ENCODE data around the gene CLASP1.
A peak's percentile ranks its signal among the peaks of the same experiment; 100 is the strongest.
"Not testable (repeated sequence)": the region's sequence is repeated elsewhere in the genome, so short reads cannot be mapped to it uniquely, and the experiment has no call there.

CLASP1 gene

DNA sequence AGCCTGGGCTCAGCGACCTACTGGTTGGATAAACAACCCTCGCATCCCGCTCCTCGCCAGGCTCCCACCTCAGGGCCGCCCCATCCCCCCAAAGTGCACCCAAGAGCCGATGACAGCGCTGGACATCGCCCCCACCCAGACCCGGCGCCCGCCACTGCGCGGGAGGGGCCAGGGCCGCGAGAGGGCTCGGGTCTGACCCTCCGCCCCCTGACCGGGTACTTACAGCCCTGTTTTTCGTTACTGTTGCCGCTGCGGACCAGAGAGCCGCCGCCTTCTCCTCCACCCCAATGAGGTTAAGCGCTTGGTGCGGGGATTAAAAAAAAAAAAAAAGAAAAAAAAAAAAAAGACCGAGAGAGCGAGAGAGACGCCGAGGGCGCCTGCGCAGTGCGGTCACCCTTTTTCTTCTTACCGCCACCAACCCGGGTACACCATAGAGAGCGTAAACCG is at the start of gene CLASP1:
TSS of gene CLASP1 (minus strand) at position 314 of the 447 bp plus-strand sequence. CDS start 43,567 bp downstream, outside the sequence.
- peak; percentile 12 for DNase-seq

DNA sequence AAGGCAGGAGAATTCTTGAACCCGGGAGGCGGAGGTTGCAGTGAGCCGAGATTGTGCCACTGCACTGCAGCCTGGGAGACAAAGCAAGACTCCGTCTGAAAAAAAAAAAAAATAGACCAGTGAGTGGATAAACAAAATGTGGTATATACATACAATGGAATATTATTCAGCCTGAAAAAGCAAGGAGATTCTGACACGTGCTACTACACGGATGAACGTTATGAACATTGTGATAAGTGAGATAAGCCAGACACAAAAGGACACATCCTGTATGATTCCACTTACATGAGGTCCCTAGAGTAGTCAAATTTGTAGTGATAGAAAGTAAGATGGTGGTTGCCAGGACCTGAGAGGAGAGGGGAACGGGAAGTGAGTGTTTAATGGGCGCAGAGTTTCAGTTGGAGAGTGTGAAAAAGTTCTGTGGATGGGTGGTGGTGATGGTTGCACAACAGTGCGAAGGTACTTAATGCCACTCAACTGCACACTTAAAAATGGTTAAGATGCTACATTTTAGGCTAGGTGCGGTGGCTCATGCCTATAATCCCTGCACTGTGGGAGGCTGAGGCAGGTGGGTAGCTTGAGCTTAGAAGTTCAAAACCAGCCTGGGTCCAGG is 49.2 kb upstream of the CLASP1 start:
- no peak for DNase-seq

DNA sequence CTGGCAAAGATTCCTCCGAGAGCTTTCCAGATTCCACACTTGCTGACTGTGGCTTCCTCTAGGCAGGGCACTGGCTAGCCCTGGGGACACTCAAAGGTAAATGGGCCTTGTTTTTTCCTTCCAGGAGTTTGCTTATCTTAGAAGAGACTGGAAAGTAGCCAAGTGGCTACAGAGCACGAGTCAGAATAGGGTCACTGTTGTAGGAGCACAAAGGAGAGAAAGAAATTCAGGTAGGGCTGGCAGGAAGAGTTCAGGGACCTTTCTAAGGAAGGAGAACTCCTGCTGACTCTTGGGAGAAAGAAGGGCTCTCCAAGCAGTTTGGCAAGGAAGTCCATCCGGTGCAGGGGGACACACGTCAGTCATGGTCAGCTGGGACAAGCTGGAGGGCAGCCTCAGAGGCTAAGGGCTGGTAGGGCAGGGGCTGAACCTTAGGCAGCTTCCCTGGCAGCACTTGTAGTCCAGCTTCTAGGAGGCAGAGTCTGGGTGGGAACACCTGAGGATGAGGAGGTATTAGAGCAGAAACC is 47.9 kb upstream of the CLASP1 start:
- no peak for DNase-seq

DNA sequence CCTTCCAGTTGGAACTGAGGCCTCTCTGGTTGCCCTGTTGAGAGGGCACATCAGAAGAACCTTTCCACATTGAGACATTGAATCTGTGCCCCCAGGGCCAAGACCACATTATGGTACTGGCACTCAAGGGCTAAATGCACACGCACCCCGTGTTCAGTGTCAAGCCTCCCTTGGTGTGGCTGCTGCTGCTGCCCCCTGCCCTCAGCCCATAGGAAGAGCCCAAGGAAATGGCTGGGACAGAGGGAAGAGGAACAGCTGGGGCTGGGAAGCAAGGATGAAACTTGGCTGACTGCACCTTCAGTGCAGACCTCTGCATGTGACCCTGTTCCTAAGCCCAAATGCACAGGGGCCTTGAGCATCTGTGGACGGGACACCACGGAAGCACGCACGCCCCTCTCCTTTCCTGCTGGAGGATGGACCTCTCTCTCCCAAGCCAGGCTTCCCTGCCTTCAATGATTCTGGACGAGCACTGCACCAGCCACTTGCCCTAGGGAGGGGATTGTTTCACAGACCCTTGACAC is 47.2 kb upstream of the CLASP1 start:
- no peak for DNase-seq

DNA sequence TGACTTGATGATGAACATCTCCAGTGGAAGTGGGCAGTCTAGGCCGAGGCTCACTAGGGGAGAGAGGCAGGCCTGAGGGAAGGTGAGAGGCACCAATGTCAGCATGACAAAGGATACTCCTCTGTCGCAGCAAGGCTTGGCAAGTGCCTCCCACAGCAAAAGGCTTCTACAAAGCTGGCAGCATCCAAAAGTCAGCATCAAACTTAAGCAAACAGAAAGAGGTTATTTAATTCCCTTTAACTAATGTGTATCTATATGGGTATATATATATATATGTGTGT is 45.8 kb upstream of the CLASP1 start:
- no peak for DNase-seq

DNA sequence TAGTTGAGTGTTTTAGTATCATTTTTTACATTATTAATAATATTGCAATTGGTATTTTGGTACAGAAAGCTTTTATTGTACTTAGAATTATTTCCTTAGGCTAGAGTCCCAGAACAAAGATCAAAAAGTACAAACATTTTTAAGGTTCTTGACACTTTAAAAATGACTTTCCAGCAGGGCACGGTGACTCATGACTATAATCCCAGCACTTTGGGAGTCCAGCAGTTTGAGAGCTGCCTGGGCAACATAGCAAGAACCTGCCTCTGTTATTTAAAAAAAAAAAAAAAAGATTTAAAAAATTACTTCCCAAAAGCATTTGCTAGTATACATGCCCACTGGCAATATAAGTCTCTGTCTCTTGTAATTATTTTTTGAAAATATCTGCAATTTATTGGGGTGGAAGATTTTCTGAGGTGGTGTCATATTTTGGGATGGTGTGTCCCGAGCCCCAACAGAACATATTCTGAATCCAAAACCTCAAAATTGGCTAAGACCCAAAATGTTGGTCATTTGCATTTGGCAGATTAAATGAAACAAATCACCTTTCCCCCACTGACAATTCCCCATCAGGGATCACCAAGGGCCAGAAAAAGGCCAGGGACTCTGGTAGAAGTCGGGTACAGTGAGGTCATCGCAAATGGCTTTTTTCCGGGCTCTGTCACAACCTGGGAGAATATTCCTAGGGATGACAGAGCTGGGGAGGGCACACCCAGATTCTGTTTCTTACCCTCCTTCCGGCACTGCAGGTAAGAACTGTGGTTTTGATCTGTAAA is 45.3 kb upstream of the CLASP1 start:
- no peak for DNase-seq

GRCh38 chr2:121690572-121690971 is 41.3 kb upstream of the CLASP1 start:
- not testable (repeated sequence) for DNase-seq

DNA sequence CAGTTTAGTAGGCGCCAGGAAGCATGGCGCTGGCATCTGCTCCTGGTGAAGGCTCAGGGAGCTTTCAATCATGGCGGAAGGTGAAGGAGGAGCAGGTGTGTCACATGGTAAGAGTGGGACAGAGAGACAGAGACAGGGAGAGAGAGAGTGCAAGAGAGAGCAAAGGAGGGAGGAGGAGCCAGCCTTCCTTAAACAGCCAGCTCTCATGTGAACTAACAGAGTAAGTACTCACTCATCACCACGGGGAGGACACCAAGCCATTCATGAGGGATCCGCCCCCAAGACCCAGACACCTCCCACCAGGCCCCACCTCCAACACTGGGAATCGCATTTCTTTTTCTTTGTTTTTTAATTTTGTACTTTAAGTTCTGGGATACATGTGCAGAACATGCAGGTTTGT is 40.8 kb upstream of the CLASP1 start:
- no peak for DNase-seq

DNA sequence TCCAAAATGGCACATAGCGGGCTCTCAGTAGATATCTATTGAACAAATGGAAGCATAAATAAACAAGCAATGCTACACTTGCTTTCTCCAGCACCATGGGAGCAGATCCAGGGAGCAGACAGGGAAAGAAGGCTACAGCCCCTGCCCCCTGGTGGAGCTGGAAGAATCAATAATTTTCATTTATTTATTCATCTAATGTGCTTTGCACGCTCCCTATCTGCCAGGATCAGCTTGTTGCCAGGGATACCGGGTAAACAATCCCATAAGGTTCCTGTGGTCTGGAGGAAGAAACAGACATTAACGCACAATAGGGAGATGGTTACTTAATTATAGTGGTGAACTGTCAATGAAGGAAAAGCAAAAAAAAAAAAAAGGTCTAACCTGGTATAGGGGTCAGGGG is 40.1 kb upstream of the CLASP1 start:
- DNase-seq: no peak

GRCh38 chr2:121688820-121689219 is 39.6 kb upstream of the CLASP1 start:
- no peak for DNase-seq

GRCh38 chr2:121686902-121687301 is 37.6 kb upstream of the CLASP1 start:
- DNase-seq: no peak

- DNase-seq: no peak
Observed at GRCh38 chr2:121686218-121686617, 37.0 kb upstream of the CLASP1 start.

DNA sequence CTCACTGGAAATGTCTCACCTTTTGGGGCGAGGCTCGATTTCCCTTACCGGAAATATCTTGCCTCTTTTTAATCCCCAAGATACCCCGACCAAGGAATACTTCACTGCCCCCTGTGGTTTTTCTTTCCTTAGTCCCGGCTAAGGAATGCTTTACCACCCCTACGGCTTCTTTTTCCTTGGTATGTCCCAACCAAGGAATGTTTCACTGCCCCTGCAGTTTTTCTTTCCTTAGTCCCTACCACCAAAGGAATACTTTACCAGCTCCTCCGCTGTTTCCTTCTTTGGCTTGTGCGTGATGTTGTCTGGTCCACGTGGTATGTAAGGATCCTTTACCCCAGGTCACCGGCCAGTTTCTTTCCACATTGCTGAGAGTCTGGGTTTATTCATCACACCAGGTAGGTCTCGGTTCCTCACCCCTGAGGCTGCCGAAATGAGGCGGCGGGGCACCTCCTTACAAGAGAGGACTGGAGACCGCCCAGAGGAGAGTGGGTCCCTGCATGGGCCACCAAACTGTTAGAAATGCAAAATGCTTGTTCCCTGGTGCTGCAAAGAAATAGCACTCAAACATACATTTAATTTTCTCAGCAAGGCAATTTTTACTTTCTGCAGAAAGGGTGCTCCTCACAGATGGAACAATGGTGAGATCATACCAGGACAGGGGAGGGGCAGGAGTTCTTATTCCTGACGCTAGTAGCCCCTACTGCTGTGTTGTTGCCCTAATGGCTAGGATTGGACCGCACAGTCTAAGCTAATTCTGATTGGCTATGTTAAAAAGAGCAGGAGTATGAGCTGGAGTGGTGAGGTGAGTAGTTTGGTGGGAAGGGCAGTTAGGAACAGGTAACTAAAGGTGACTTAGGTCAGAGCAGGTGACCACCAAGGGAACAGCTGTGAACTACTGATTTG is 33.4 kb upstream of the CLASP1 start:
- DNase-seq: no peak

GRCh38 chr2:121677855-121678254 is 28.6 kb upstream of the CLASP1 start:
- no peak for DNase-seq

GRCh38 chr2:121671621-121672020 is 22.4 kb upstream of the CLASP1 start:
- DNase-seq: not testable (repeated sequence)

- DNase-seq: no peak
Observed at GRCh38 chr2:121670181-121670580, 20.9 kb upstream of the CLASP1 start.

- DNase-seq: no peak
Observed at GRCh38 chr2:121667618-121668017, 18.4 kb upstream of the CLASP1 start.

DNA sequence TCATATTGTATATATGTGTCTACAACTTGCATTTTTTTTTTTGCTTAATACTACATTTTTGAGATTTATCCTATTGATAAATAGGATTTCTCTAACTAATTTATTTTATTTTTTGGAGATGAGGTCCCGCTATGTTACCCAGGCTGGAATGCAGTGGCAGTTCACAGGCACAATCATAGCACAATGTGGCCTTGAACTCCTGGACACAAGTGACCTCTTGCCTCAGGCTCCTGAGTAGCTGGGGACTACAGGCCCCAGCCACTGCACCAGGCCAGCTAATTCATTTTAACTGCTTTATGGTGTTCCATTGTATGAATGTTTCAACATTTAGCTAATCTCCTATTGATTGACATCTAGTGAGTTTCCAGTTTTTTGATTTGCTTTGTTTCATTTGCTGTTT is 16.8 kb upstream of the CLASP1 start:
- no peak for DNase-seq

- DNase-seq: no peak
Observed at GRCh38 chr2:121665504-121665903, 16.2 kb upstream of the CLASP1 start.

- no peak for DNase-seq
Observed at GRCh38 chr2:121664713-121665112, 15.5 kb upstream of the CLASP1 start.

DNA sequence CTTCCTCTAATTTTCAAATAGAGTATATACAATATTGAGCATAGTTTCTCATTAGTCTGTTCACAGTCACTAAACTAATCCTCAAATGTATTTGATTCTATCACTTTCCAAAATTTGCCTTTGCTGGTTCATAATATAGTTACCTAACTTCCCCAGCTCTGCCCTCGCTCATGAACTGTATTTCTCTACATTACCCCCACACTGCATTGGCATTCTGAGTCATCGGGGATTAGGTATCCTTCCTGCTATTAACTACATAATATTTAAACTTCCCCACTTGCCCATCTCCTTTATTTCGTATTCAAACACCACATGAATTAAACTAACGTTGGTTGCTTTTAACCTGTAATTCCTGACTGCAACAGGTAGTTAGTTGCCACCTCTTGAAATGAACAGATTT is 14.8 kb upstream of the CLASP1 start:
- DNase-seq: no peak

DNA sequence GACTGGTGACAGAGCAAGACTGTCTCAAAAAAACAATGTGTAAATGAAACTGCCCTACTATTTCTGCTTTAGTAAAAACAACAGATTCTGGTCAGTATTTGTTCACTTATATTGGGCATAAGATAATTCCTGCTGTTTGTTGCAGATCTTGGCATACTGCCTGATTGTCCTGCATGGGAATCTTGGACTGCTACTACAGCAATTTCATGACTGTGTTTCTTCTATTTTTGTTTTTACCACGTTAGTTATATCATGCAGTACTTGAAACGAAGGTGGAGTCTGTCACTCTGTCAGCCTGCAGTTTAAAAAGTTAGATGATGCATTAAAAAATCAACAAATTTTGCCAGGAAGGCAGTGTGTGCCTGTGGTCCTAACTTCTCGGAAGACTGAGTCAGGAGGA is 14.2 kb upstream of the CLASP1 start:
- no peak for DNase-seq

GRCh38 chr2:121662656-121663055 is 13.4 kb upstream of the CLASP1 start:
- no peak for DNase-seq

Measured in NCI-H226 (cell line).